ENCODE measurements around the gene NCMAP. TPM values are rescaled to one million over a fixed set of nuclear protein-coding genes. Genes with fewer than 3 reads are reported as not detected.

The NCMAP gene
- total RNA-seq, 1 donor from 2014 or later: not detected

DNA sequence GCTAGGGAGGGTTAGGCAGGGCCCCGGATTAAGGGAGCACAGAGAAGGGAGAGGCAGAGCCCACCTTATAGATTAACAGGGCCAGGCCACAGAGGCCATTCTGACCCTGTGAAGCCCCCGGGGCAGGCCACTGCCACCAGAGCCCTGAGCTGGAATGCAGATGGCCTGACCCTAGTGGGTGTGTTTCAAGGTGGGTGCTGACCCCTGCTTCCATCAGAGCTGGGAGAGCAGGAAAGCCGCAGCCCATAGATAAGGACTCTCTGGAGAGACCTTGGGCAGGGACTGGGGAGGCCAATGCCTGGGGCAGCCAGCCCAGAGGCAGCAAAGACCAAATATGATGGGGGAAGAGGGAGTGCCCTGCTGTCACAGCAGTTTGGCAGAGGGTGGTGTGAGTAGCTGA lies 35.9 kb downstream of the NCMAP start:
- Mint-ChIP-seq H3K9me3 (ENCODE audit: unreplicated experiment) (no peaks in the 10 kb centered on the region), H3K4me3 (ENCODE audit: unreplicated experiment) (no peak overlapping the region), H3K4me1 (ENCODE audit: unreplicated experiment) (peaks cover 1% of the 10 kb centered on the region), H3K36me3 (ENCODE audit: unreplicated experiment) (no peaks in the 10 kb centered on the region), H3K27ac (ENCODE audit: unreplicated experiment) (no peak overlapping the region), H3K27me3 (ENCODE audit: unreplicated experiment) (peaks cover 19% of the 10 kb centered on the region)
- no peak for TF ChIP-seq CTCF (IDR thresholded peaks at IDR 0.05)
- no peak for DNase-seq (ENCODE audit: extremely low spot score, unreplicated experiment)

DNA sequence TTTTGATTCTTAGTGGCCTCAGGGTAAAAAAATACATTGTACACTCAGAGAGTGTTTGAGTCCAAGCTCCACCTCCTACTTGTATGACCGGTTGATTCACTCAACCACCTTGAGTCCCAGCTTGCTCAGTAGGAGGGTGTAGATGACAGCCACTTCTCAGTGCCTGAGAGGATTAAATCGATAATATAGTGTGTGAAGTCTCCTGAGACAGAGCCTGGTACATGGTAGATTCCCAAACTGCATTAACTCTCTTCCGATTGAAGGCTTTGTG lies 38.4 kb downstream of the NCMAP start:
- no peak for TF ChIP-seq CTCF (IDR thresholded peaks at IDR 0.05)
- Mint-ChIP-seq H3K27ac (ENCODE audit: unreplicated experiment) (no peak overlapping the region), H3K9me3 (ENCODE audit: unreplicated experiment) (no peaks in the 10 kb centered on the region), H3K36me3 (ENCODE audit: unreplicated experiment) (no peaks in the 10 kb centered on the region), H3K4me3 (ENCODE audit: unreplicated experiment) (no peak overlapping the region), H3K27me3 (ENCODE audit: unreplicated experiment) (peaks cover 19% of the 10 kb centered on the region), H3K4me1 (ENCODE audit: unreplicated experiment) (no peaks in the 10 kb centered on the region)
- no peak for DNase-seq (ENCODE audit: extremely low spot score, unreplicated experiment)

DNA sequence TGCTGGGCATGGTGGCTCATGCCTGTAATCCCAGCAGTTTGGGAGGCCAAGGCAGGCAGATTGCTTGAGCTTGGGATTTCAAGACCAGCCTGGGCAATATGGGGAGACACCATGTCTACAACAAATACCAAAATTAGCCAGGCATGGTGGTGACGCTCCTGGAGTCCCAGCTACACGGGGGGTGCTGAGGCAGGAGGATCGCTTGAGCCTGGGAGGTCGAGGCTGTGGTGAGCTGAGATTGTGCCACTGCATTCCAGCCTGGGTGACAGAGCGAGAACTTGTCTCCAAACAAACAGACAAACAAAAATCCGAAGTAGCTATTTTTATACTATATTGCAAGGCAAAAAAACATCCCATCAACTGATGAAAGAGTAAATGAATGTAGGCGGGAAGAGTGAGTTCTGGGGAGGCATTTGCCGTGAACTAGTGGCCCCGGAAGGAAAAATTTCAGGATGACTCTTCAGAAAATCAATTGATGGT lies 40.6 kb downstream of the NCMAP start:
- Mint-ChIP-seq H3K36me3 (ENCODE audit: unreplicated experiment) (no peaks in the 10 kb centered on the region), H3K9me3 (ENCODE audit: unreplicated experiment) (no peaks in the 10 kb centered on the region), H3K4me3 (ENCODE audit: unreplicated experiment) (no peak overlapping the region), H3K27me3 (ENCODE audit: unreplicated experiment) (peaks cover 12% of the 10 kb centered on the region), H3K4me1 (ENCODE audit: unreplicated experiment) (no peaks in the 10 kb centered on the region), H3K27ac (ENCODE audit: unreplicated experiment) (no peak overlapping the region)
- TF ChIP-seq CTCF (IDR thresholded peaks at IDR 0.05): no peak
- no peak for DNase-seq (ENCODE audit: extremely low spot score, unreplicated experiment)

- H3K4me1 Mint-ChIP-seq (ENCODE audit: unreplicated experiment): no peaks in the 10 kb centered on the region
Observed at GRCh38 chr1:24599265-24599664, 43.4 kb downstream of the NCMAP start.

DNA sequence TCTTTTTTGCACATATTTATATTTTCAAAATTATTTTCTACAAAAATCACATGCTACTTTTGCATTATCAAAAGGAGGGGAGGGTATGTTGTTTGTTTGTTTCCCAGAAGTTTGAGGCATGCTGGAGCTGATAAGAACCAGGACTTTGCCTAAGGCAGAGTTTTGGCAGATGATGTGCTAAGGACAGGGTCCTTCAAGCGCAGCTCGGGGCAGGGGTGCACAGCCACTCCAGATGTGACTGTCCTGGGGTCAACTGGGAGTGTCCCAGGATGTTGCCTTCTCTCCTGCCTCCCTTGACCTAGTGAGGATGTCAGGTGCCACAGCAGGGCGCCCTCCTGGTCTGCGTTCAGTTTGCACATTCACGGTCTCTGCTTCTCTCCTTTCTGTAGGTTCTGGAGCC lies 44.7 kb downstream of the NCMAP start:
- DNase-seq (ENCODE audit: extremely low spot score, unreplicated experiment): no peak
- Mint-ChIP-seq H3K4me1 (ENCODE audit: unreplicated experiment) (no peaks in the 10 kb centered on the region), H3K27ac (ENCODE audit: unreplicated experiment) (no peak overlapping the region), H3K9me3 (ENCODE audit: unreplicated experiment) (no peaks in the 10 kb centered on the region), H3K27me3 (ENCODE audit: unreplicated experiment) (peaks cover 6% of the 10 kb centered on the region), H3K36me3 (ENCODE audit: unreplicated experiment) (no peaks in the 10 kb centered on the region), H3K4me3 (ENCODE audit: unreplicated experiment) (no peak overlapping the region)
- no peak for TF ChIP-seq CTCF (IDR thresholded peaks at IDR 0.05)

More at GRCh38 chr1:24599265-24599664, 43.4 kb downstream of the NCMAP start:
- Mint-ChIP-seq H3K36me3 (ENCODE audit: unreplicated experiment) (no peaks in the 10 kb centered on the region), H3K4me3 (ENCODE audit: unreplicated experiment) (no peak overlapping the region), H3K9me3 (ENCODE audit: unreplicated experiment) (no peaks in the 10 kb centered on the region), H3K27me3 (ENCODE audit: unreplicated experiment) (peaks cover 8% of the 10 kb centered on the region), H3K27ac (ENCODE audit: unreplicated experiment) (no peak overlapping the region)
- DNase-seq (ENCODE audit: extremely low spot score, unreplicated experiment): no peak
- no peak for TF ChIP-seq CTCF (IDR thresholded peaks at IDR 0.05)
